ENCODE data around the gene DIS3L2. TPM values are rescaled to one million over a fixed set of nuclear protein-coding genes. Genes with fewer than 3 reads are reported as not detected.
"Not testable (repeated sequence)": the region's sequence is repeated elsewhere in the genome, so short reads cannot be mapped to it uniquely, and the experiment has no call there.

Gene DIS3L2
- total and polyA plus RNA-seq, 2 of the 8 experiments (the other 6 are each of a cell fraction or from before 2014, with no cell fraction given), result 11.5 to 21.6 TPM

GRCh38 chr2:232363784-232364615 is 402.5 kb downstream of the DIS3L2 start (continued):
- TF ChIP-seq SIN3A (conservative IDR thresholded peaks at IDR 0.05 in 1 of 2, IDR thresholded peaks at IDR 0.05 in 1 of 2; ENCODE audit: low read depth in 1 of 2, low read length in 2 of 2), result no peak

DNA sequence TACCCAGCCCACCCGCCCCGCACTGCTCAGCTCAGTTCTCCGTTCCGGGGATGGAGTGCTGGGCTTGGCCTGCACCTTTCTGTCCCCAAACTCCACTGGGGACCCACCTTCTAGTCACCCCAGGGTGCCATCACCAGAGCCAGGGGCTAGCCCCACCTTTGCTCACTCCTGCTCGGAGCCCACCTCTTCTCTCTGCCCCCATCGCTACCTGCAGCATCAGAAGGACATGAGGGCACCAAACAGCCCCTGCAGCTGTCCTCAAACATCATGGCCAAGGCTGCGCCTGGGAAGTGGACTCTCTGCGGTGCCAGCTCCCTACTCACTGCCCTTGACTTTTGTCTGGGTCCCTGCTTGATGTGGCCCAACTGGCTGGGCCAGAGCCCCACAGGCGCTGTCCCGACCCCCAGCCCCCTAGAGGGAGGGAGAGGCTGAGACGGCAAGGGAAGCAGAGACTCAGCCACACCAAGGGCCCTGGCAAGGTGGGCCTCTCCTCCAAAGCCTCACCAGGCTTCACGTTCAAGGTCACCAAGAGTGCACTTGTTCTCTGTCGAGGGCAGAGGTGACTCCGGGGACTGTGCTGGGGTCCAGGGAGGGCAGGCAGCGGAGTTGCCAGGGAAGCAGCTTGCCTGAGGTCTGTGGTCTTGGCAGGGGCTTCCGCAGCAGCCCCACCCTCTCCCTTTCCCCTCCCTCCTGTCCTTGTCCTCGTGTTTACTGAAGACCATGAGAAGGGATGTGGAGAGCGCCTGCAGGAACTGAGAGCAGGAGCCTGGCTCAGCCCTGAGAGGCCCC is 403.5 kb downstream of the DIS3L2 start:
- not testable (repeated sequence) for H2BK15ac ChIP-seq (ENCODE audit: low read length); H3K4ac ChIP-seq (replicated peaks; ENCODE audit: insufficient read length, low read depth, low read length); H3K79me1 ChIP-seq (ENCODE audit: low read depth, low read length); FAIRE-seq; H3K56ac ChIP-seq (replicated peaks; ENCODE audit: insufficient read length, low read depth, low read length); H2BK120ac ChIP-seq (replicated peaks; ENCODE audit: low read depth, low read length); H2BK20ac ChIP-seq (ENCODE audit: low read length); H3K9me3 ChIP-seq (ENCODE audit: insufficient read depth in 2 of 2, low read depth in 1 of 2, low read length in 1 of 2); H3K23ac ChIP-seq (ENCODE audit: insufficient read length); H3K23me2 ChIP-seq (ENCODE audit: low read depth, low read length); H3K79me2 ChIP-seq (ENCODE audit: control insufficient read depth in 1 of 2, insufficient read depth in 2 of 2, low read length in 2 of 2); H3K18ac ChIP-seq (ENCODE audit: extremely low read depth, low read length); H2BK5ac ChIP-seq (ENCODE audit: low read depth, low read length); H3K27me3 ChIP-seq (replicated peaks in 1 of 4; ENCODE audit: control insufficient read depth in 3 of 4, extremely low read depth in 1 of 4, insufficient read depth in 3 of 4, low read length in 3 of 4); H2AFZ ChIP-seq (ENCODE audit: low read length); H4K5ac ChIP-seq (ENCODE audit: insufficient read length, low read depth, low read length); H4K20me1 ChIP-seq (replicated peaks in 1 of 2; ENCODE audit: control insufficient read depth in 1 of 2, insufficient read depth in 2 of 2, low read length in 2 of 2); H4K91ac ChIP-seq (replicated peaks; ENCODE audit: insufficient read length, low read length); H2AK5ac ChIP-seq (ENCODE audit: low read depth, low read length); H3K4me2 ChIP-seq (ENCODE audit: insufficient read depth in 1 of 2, low read depth in 2 of 2, low read length in 2 of 2); H3K4me3 ChIP-seq (ENCODE audit: extremely low read depth in 1 of 4, insufficient read depth in 2 of 4, low read depth in 3 of 4, low read length in 4 of 4); H4K8ac ChIP-seq (ENCODE audit: extremely low read depth, insufficient read depth, low read length); H3K27ac ChIP-seq (ENCODE audit: low read depth, low read length); H3K9ac ChIP-seq (replicated peaks in 1 of 4; ENCODE audit: extremely low read depth in 1 of 4, low read depth in 3 of 4, low read length in 3 of 4); H3K36me3 ChIP-seq (ENCODE audit: control insufficient read depth in 2 of 4, insufficient read depth in 4 of 4, low read length in 3 of 4); H2BK12ac ChIP-seq (ENCODE audit: low read depth, low read length); H3K14ac ChIP-seq (ENCODE audit: insufficient read length)
- DNase-seq (ENCODE audit: low read depth in 1 of 2, low spot score in 2 of 2), result peak in 1 of 2 experiments; percentile 44
- ChIA-PET CTCF (ENCODE audit: partially characterized antibody) (interaction anchor here (0.6 to 9.5 kb wide), 29 partner anchors 11 to 489 kb away, joined by 3 to 100 read pairs (median 5); partner anchors contain the start of genes ALPP and NPPC), POLR2A (ENCODE audit: partially characterized antibody) (interaction anchor here (0.9 to 2.3 kb wide), 5 partner anchors 10 to 63 kb away, joined by 3 to 4 read pairs (median 3); no protein-coding TSS in a partner anchor)
- H3K4me1 ChIP-seq (replicated peaks in 1 of 4; ENCODE audit: control insufficient read depth in 3 of 4, insufficient read depth in 4 of 4, low read length in 3 of 4), result peaks cover 0 to 24% (median 6%) of the 10 kb centered on the region in 4 experiments; a peak in 6 of 7 replicates
- 91% methylated on average over 13 of the region's 18 CpGs; no CpG with 5 or more reads in 1 of the 2 experiments for WGBS, 2 experiments (ENCODE audit: extremely low coverage in 1 of 2, insufficient coverage in 1 of 2, insufficient read length in 1 of 2, insufficient replicate concordance in 2 of 2, low coverage in 1 of 2, low lambda C conversion rate in 2 of 2, missing lambda C conversion rate in 1 of 2)

All from H1 (cell line).